Coronary artery (tissue), 2 donors: ENCODE results near the gene SPATA2.

Experiments used
- DNase-seq: peaks from one replicate; pipeline ENCODE4 v3.0.0-alpha.2; 2017; ENCODE audit warnings: low spot score
- H3K27ac ChIP-seq, 2 donors: fragments of 200-600 bp; sonication (generic); one replicate each; pipeline ENCODE4 v1.5.1; 2016 to 2019
- H3K4me3 ChIP-seq: fragments of 200-600 bp; sonication (generic); 2 replicates; pipeline ENCODE4 v1.5.1; 2016; ENCODE audit warnings: mild to moderate bottlenecking, moderate library complexity
- TF ChIP-seq, protein P1 (sequence below): fragments of 200-600 bp; sonication (generic); IDR thresholded peaks from one replicate; pipeline ENCODE4 v1.5.1; 2019; ENCODE audit warnings: antibody characterized with exemption

Gene SPATA2

GRCh38 chr20:49880724-49881445 lies 34.4 kb downstream of the SPATA2 start:
- TF ChIP-seq, protein P1, sequence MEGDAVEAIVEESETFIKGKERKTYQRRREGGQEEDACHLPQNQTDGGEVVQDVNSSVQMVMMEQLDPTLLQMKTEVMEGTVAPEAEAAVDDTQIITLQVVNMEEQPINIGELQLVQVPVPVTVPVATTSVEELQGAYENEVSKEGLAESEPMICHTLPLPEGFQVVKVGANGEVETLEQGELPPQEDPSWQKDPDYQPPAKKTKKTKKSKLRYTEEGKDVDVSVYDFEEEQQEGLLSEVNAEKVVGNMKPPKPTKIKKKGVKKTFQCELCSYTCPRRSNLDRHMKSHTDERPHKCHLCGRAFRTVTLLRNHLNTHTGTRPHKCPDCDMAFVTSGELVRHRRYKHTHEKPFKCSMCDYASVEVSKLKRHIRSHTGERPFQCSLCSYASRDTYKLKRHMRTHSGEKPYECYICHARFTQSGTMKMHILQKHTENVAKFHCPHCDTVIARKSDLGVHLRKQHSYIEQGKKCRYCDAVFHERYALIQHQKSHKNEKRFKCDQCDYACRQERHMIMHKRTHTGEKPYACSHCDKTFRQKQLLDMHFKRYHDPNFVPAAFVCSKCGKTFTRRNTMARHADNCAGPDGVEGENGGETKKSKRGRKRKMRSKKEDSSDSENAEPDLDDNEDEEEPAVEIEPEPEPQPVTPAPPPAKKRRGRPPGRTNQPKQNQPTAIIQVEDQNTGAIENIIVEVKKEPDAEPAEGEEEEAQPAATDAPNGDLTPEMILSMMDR = no peak
- Histone ChIP-seq H3K4me3 (no peak overlapping the region), H3K27ac (peak overlapping the region; percentile 40 to 73)
- peak; percentile 53 for DNase-seq

DNA sequence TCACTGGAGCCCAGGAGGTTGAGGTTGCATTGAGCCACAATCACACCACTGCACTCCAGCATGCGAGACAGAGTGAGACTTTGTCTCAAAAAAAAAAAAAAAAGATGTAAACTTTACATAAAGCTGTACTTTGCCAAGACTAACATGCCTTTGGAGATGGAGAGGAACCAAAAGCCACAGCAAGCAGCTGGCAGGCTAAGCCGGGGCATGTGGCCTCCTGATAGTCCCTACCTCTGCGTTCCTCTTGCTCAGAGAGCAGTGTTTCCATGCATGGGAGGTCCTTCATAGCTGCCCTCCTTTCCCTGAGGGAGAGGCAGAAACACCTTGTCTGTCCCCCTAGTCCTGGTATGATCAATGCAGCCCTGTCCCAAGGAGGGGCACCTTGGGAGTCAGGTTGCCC lies 35.2 kb downstream of the SPATA2 start:
- Histone ChIP-seq H3K27ac (peak overlapping the region; percentile 40 to 73), H3K4me3 (peak overlapping the region; percentile 8)
- TF ChIP-seq, protein P1 = no peak
- DNase-seq = peak; percentile 74

DNA sequence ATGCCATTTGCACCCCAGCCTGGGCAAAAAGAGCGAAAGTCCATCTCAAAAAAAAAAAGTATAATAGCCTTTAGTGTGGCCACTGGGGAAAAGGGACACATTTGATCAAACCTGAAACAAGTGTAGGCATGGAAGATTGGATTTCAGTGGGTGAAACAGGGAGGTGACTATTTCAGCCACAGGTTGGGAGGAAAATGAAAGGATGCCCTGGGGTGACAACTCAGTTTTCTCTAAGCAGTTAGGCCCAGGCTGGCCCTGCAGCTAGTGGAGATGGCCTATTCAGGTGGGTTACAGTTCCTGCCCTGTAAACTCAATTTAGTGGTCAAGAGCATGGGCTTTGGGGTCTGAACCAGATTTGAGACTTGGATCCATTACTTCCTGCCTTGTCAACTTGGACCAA lies 36.4 kb downstream of the SPATA2 start:
- Histone ChIP-seq H3K4me3 (no peak overlapping the region), H3K27ac (peak overlapping the region in 1 of 2 donors; percentile 53)
- TF ChIP-seq, protein P1 = no peak
- peak; percentile 21 for DNase-seq

GRCh38 chr20:49877386-49877921 lies 37.9 kb downstream of the SPATA2 start:
- Histone ChIP-seq H3K27ac (peak overlapping the region; percentile 70 to 76), H3K4me3 (no peak overlapping the region)
- DNase-seq = peak; percentile 8
- TF ChIP-seq, protein P1 = no peak

GRCh38 chr20:49874696-49875095 lies 40.6 kb downstream of the SPATA2 start:
- TF ChIP-seq, protein P1 = no peak
- peak; percentile 38 for DNase-seq
- Histone ChIP-seq H3K4me3 (no peak overlapping the region), H3K27ac (peak overlapping the region; percentile 10 to 71)

DNA sequence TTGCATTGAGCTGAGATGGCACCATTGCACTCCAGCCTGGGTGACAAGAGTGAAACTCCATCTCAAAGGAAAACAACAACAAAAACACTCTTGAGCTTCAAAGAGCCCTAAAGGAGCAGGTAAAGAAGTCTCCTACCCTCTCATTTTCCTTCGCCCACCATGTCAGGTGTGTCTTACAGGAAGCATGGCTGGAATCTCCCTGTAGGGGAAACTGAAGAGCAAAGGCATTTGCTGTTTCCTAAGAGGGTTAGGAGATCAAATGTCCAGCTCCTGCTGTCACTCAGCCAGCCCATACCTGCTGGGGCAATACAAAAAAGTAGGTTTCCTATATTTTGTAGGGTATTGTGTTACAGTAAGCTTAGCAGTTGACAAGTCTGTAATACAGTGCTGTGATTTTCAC lies 43.3 kb downstream of the SPATA2 start:
- TF ChIP-seq, protein P1 = no peak
- no peak overlapping the region for H3K27ac ChIP-seq
- DNase-seq = peak; percentile 7
- no peak overlapping the region for H3K4me3 ChIP-seq

DNA sequence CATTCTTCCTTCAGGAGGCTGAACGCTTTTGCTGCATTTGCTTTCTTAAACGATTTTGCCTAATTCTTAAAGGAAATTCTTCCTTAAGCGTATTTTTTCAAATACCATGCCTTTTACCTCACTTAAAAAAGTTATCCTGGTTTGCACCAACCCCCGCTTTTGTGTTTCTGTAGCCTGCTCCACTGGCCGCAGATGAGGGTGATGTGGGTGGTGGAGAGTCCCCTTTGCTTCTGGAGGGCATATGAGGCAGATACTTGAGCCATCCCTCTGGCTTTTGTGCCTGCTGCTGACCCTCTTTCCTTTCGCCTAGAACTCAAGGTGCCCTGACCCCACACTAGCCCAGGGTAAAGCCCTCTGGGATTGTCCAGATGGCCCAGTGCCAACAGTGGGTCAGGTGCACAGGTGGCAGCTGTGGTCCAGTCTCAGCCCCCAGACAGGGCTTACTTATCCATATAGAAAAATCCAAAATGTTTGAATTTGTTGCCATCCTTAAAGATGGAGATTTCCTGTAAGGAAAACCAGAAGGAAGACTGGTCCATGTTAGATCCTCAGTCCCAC lies 43.9 kb downstream of the SPATA2 start:
- no peak overlapping the region for H3K4me3 ChIP-seq
- TF ChIP-seq, protein P1 = no peak
- no peak overlapping the region for H3K27ac ChIP-seq
- peak; percentile 33 for DNase-seq
